Muscle of back (tissue), 13 donors: ENCODE data around the gene MSH5. TPM values are rescaled to one million over a fixed set of nuclear protein-coding genes. Genes with fewer than 3 reads are reported as not detected.
"Not testable (repeated sequence)": the region's sequence is repeated elsewhere in the genome, so short reads cannot be mapped to it uniquely, and the experiment has no call there.

ENCODE experiments used
- DNase-seq, 3 donors: peaks; one replicate each; pipeline versions ENCODE4 v3.0.0 to v3.0.0-alpha.2; 2013
- long read RNA-seq, 9 donors: transcript quantifications; one replicate each; lab custom pipeline, GENCODE V29; 2026
- polyA plus RNA-seq, 10 donors: library from polyadenylated mRNA; unstranded; fragments of 120-200 nt; gene quantifications; one replicate each; pipeline ENCODE4 v1.2.1, GENCODE V29; 2013; ENCODE audit not compliant: insufficient read length in 10 of 10

Gene MSH5
- polyA plus RNA-seq = 10 to 100 TPM in 6 of 10 donors, 1 to 10 TPM in 4; 5.9 to 29.4 (median 13.5) TPM
- long read RNA-seq, donor 1 = 0 reads
- long read RNA-seq, donor 2 = 0 reads
- long read RNA-seq, donor 3 = 0 reads
- long read RNA-seq, donor 4 = 0 reads
- long read RNA-seq, donor 5 = 0 reads
- long read RNA-seq, donor 6 = 0 reads
- long read RNA-seq, donor 7 = 0 reads
- long read RNA-seq, donor 8 = 0 reads
- long read RNA-seq, donor 9 = 0 reads

- DNase-seq = peak; percentile 98 to 99 (median 99)
These were observed at the start of gene MSH5 for GRCh38 chr6:31739639-31740396. TSS of gene MSH5 (plus strand) at chr6:31740005. CDS start at chr6:31740467, 462 bp downstream.

GRCh38 chr6:31690231-31691077 is 49.4 kb upstream of the MSH5 start:
- no peak for DNase-seq

GRCh38 chr6:31691078-31691463 is 48.7 kb upstream of the MSH5 start:
- DNase-seq = no peak

- DNase-seq = no peak
These were observed 48.2 kb upstream of the MSH5 start for GRCh38 chr6:31691564-31692108.

GRCh38 chr6:31692353-31692752 is 47.5 kb upstream of the MSH5 start:
- no peak for DNase-seq

- no peak for DNase-seq
These were observed 46.9 kb upstream of the MSH5 start for GRCh38 chr6:31692886-31693285.

- DNase-seq = no peak
These were observed 46.3 kb upstream of the MSH5 start for GRCh38 chr6:31693535-31693934.

- DNase-seq = no peak
These were observed 42.2 kb upstream of the MSH5 start for GRCh38 chr6:31697555-31697954.

GRCh38 chr6:31700740-31701401 is 38.9 kb upstream of the MSH5 start:
- DNase-seq = no peak

GRCh38 chr6:31701666-31702404 is 38.0 kb upstream of the MSH5 start:
- peak; percentile 62 to 78 (median 74) for DNase-seq

GRCh38 chr6:31702405-31702818 is 37.4 kb upstream of the MSH5 start:
- no peak for DNase-seq

GRCh38 chr6:31702819-31703716 is 36.7 kb upstream of the MSH5 start, which contains the start of gene ABHD16A:
TSS of gene ABHD16A (minus strand) at chr6:31703324. CDS start at chr6:31703281, 43 bp downstream.
- peak; percentile 99 to 100 (median 99) for DNase-seq

- no peak for DNase-seq
These were observed 33.9 kb upstream of the MSH5 start for GRCh38 chr6:31705931-31706330.

GRCh38 chr6:31706599-31706998 is 33.2 kb upstream of the MSH5 start, which contains the start of gene LY6G6F:
TSS of gene LY6G6F (plus strand) at chr6:31706866. CDS start at chr6:31706907, 41 bp downstream.
- DNase-seq = no peak

GRCh38 chr6:31707701-31708100 is 32.1 kb upstream of the MSH5 start:
- DNase-seq = no peak

GRCh38 chr6:31708224-31708623 is 31.6 kb upstream of the MSH5 start:
- DNase-seq = no peak

GRCh38 chr6:31709157-31709556 is 30.6 kb upstream of the MSH5 start:
- DNase-seq = not testable (repeated sequence)

- no peak for DNase-seq
These were observed 29.1 kb upstream of the MSH5 start for GRCh38 chr6:31710523-31711219.

- DNase-seq = no peak
These were observed 28.6 kb upstream of the MSH5 start for GRCh38 chr6:31711233-31711632.
